ENCODE data around the gene IRAG1. TPM values are rescaled to one million over a fixed set of nuclear protein-coding genes. Genes with fewer than 3 reads are reported as not detected.

Gene IRAG1
- total and polyA plus RNA-seq, 2 experiments from 2014 or later, result 1.5 to 2.7 TPM

DNA sequence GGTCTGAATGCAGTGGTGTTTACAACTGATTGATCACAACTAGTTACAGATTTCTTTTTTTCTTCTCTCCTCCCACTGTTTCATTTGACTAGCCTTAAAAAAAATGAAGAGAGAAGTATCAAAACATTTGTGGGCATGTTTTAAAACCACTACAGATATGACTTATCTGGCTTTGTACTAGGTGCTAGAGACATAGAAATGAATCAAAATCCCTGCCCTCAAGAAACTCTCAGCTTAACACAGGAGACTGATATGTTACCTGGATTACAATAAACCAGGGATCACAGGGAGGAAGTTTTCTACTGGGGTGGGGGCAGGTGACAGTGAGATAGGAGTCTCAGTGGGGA is 32.3 kb upstream of the IRAG1 start (continued):
- TF ChIP-seq, protein P1, sequence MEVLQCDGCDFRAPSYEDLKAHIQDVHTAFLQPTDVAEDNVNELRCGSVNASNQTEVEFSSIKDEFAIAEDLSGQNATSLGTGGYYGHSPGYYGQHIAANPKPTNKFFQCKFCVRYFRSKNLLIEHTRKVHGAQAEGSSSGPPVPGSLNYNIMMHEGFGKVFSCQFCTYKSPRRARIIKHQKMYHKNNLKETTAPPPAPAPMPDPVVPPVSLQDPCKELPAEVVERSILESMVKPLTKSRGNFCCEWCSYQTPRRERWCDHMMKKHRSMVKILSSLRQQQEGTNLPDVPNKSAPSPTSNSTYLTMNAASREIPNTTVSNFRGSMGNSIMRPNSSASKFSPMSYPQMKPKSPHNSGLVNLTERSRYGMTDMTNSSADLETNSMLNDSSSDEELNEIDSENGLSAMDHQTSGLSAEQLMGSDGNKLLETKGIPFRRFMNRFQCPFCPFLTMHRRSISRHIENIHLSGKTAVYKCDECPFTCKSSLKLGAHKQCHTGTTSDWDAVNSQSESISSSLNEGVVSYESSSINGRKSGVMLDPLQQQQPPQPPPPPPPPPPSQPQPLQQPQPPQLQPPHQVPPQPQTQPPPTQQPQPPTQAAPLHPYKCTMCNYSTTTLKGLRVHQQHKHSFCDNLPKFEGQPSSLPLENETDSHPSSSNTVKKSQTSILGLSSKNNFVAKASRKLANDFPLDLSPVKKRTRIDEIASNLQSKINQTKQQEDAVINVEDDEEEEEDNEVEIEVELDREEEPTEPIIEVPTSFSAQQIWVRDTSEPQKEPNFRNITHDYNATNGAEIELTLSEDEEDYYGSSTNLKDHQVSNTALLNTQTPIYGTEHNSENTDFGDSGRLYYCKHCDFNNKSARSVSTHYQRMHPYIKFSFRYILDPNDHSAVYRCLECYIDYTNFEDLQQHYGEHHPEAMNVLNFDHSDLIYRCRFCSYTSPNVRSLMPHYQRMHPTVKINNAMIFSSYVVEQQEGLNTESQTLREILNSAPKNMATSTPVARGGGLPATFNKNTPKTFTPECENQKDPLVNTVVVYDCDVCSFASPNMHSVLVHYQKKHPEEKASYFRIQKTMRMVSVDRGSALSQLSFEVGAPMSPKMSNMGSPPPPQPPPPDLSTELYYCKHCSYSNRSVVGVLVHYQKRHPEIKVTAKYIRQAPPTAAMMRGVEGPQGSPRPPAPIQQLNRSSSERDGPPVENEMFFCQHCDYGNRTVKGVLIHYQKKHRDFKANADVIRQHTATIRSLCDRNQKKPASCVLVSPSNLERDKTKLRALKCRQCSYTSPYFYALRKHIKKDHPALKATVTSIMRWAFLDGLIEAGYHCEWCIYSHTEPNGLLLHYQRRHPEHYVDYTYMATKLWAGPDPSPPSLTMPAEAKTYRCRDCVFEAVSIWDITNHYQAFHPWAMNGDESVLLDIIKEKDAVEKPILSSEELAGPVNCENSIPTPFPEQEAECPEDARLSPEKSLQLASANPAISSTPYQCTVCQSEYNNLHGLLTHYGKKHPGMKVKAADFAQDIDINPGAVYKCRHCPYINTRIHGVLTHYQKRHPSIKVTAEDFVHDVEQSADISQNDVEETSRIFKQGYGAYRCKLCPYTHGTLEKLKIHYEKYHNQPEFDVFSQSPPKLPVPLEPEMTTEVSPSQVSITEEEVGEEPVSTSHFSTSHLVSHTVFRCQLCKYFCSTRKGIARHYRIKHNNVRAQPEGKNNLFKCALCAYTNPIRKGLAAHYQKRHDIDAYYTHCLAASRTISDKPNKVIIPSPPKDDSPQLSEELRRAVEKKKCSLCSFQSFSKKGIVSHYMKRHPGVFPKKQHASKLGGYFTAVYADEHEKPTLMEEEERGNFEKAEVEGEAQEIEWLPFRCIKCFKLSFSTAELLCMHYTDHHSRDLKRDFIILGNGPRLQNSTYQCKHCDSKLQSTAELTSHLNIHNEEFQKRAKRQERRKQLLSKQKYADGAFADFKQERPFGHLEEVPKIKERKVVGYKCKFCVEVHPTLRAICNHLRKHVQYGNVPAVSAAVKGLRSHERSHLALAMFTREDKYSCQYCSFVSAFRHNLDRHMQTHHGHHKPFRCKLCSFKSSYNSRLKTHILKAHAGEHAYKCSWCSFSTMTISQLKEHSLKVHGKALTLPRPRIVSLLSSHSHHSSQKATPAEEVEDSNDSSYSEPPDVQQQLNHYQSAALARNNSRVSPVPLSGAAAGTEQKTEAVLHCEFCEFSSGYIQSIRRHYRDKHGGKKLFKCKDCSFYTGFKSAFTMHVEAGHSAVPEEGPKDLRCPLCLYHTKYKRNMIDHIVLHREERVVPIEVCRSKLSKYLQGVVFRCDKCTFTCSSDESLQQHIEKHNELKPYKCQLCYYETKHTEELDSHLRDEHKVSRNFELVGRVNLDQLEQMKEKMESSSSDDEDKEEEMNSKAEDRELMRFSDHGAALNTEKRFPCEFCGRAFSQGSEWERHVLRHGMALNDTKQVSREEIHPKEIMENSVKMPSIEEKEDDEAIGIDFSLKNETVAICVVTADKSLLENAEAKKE (CRISPR knock-in tag; IDR thresholded peaks at IDR 0.05), result no peak
- TF ChIP-seq CREB1 (CRISPR knock-in tag; IDR thresholded peaks at IDR 0.05; ENCODE audit: low read depth) (no peak), POLR2AphosphoS5 (IDR thresholded peaks at IDR 0.05; ENCODE audit: low read depth) (no peak), NANOG (IDR thresholded peaks at IDR 0.05; ENCODE audit: borderline replicate concordance) (no peak)

DNA sequence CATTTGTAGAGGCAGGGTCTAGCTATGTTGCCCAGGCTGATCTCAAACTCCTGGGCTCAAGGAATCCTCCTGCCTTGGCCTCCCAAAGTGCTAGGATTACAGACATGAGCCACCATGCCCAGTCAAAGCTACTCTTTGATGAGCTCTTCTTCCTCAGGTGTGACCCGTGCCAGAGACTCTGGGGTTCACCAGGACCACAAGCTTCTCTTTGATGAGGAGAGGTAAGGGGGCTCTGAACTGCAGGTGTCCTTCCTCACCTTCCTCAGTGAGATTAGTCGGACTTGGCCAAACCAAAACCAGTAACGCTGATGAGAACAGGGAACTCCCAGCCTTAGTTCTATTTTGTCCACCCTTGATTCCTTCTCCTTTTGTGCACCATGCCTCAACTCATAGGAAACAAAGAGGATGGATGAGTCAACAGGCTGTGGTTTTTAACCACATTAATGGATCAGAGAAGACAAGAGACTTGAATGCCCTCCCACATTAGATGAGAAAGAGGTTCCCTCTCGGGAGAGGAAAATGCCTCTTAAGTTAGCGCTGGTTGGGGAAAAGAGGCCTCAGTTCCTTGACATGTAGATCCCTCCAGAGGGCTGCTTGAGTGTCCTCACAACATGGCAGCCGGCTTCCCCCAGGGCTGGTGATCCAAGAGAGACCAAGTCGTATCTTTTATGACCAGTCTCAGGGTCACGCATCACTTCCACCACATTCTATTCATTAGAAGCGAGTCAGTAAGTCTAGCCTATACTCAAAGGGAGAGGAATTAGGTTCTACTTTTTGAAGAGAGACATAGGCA is 31.8 kb upstream of the IRAG1 start:
- Histone ChIP-seq H3F3A (replicated peaks; ENCODE audit: low read depth) (no peaks in the 10 kb centered on the region), H3K4me3 (no peak overlapping the region), H3K4me2 (no peak overlapping the region), H3K27ac (ENCODE audit: low read depth) (no peak overlapping the region), H4K20me1 (replicated peaks; ENCODE audit: insufficient read depth) (no peaks in the 10 kb centered on the region), H3K9me2 (ENCODE audit: insufficient read depth) (0 out of 2 replicates have a peak, but pooled peaks cover 2% of the 10 kb centered on the region), H3K79me2 (replicated peaks; ENCODE audit: insufficient read depth) (no peaks in the 10 kb centered on the region), H2AFZ (no peak overlapping the region), H3K27me3 (ENCODE audit: insufficient read depth) (no peaks in the 10 kb centered on the region), H3K36me3 (ENCODE audit: insufficient read depth) (no peaks in the 10 kb centered on the region), H3K4me1 (ENCODE audit: insufficient read depth) (peaks cover 6% of the 10 kb centered on the region)
- no peaks in the 10 kb centered on the region for H3K9me3 Mint-ChIP-seq
- no peak overlapping the region for H3K4me3 Mint-ChIP-seq
- H3K27me3 Mint-ChIP-seq (ENCODE audit: insufficient read depth, low read depth, poor library complexity), result peaks cover 10% of the 10 kb centered on the region
- H3K36me3 Mint-ChIP-seq (ENCODE audit: low read depth), result no peaks in the 10 kb centered on the region; the same call in 2 of the 3 replicates
- no peak for DNase-seq (ENCODE audit: low spot score)
- no peak overlapping the region for H3K27ac Mint-ChIP-seq
- peaks cover 3% of the 10 kb centered on the region for H3K4me1 Mint-ChIP-seq
- no peak for ATAC-seq
- TF ChIP-seq ZNF114 (CRISPR knock-in tag; IDR thresholded peaks at IDR 0.05) (no peak), NANOG (IDR thresholded peaks at IDR 0.05; ENCODE audit: borderline replicate concordance) (no peak), CREB1 (CRISPR knock-in tag; IDR thresholded peaks at IDR 0.05; ENCODE audit: low read depth) (no peak), JUNB (IDR thresholded peaks at IDR 0.05; ENCODE audit: unreplicated experiment) (no peak), ZNF331 (CRISPR knock-in tag; IDR thresholded peaks at IDR 0.05; ENCODE audit: low read depth) (no peak)
- TF ChIP-seq, protein P2, sequence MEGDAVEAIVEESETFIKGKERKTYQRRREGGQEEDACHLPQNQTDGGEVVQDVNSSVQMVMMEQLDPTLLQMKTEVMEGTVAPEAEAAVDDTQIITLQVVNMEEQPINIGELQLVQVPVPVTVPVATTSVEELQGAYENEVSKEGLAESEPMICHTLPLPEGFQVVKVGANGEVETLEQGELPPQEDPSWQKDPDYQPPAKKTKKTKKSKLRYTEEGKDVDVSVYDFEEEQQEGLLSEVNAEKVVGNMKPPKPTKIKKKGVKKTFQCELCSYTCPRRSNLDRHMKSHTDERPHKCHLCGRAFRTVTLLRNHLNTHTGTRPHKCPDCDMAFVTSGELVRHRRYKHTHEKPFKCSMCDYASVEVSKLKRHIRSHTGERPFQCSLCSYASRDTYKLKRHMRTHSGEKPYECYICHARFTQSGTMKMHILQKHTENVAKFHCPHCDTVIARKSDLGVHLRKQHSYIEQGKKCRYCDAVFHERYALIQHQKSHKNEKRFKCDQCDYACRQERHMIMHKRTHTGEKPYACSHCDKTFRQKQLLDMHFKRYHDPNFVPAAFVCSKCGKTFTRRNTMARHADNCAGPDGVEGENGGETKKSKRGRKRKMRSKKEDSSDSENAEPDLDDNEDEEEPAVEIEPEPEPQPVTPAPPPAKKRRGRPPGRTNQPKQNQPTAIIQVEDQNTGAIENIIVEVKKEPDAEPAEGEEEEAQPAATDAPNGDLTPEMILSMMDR (conservative IDR thresholded peaks at IDR 0.05; ENCODE audit: low read depth in 2 of 2), result no peak
